CD4-positive, alpha-beta T cell treated with Interleukin-17A for 4 hours (primary cell): ENCODE results near the gene SMAD5.

Experiments
- DNase-seq: peaks from one replicate; pipeline ENCODE4 v3.0.0-alpha.2; 2020; ENCODE audit warnings: mixed read lengths

The SMAD5 gene

DNA sequence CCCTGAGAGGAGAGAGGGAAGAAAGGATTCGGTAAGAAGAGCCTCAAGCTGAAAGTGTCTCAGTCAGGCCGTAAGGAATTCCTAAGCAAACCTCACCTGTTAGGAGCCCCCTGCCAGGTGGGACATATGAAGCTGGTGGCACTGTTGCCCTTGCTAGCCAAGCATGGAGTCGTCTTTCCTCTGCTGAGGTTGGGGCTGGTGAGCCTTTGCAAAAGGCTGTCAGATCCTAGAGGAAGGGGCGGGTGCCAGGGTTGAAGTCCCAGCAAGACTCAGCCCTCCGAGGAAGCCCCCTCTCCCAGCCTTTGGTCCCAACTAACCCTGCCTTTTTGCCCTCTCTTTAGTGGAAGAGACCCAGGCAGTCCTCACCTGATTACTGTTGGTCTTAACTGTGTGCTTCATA lies 65.8 kb downstream of the SMAD5 start:
- no peak for DNase-seq

GRCh38 chr5:136199408-136199807 lies 66.8 kb downstream of the SMAD5 start:
- no peak for DNase-seq

DNA sequence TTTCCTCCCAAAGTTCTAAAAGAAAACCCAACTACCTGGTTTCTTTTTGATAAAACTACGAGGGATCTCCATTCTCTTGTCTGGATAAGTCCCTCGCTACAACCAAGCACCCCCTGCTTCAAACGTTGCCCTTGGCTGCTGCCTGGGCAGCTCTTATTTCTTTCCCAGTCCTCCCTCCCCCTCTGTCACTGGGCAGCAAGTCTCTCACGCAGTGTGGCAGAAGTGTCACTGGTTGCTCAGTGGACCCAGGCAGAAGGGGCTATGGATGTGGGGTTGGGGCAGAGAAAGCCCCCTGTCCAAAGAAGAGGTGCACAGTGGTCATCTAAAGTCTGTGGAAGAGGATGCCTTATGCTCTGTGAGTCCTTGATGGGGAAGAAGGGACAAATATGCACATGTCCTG lies 67.5 kb downstream of the SMAD5 start:
- no peak for DNase-seq

DNA sequence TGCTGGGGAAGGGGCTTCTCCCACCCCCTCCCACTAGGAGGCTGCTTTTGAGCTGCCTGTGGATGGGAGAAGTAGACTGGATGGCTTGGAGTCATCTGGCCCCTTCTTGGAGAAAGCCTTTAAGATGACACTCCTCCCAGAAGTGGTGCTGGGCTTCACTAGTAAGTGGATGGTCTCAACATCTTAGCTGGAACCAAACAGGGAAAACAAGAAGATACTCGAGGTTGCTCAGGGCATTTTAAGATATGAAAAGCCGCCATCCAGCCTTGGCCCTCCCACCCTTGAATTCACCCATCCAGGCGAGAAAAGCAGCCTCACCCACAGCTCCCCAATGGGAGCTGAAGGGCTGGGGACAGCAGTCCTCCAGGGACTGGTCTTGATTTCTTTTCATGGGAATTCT lies 68.1 kb downstream of the SMAD5 start:
- no peak for DNase-seq

DNA sequence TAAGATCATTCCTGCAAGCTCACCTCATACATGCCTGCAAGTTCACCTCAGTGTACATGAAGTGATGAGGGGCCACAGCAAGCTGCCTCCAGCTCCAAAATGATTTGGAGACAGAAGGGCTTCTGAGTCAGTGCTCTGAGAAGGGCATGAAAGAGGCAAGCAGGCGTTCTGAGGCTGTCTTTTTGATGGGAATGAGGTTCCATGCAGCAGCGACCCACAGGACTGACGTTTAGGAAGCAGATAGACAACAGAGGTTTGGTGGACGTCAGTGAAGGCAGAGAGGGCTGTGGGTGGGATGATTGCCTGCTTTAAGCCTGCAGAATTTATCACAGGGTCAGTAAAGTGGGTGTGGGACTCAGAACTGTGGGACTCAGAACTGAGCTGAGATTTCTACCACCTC lies 69.2 kb downstream of the SMAD5 start:
- no peak for DNase-seq

- no peak for DNase-seq
Measured at GRCh38 chr5:136202469-136203205, 70.0 kb downstream of the SMAD5 start.

- DNase-seq, result no peak
Measured at GRCh38 chr5:136203303-136203922, 70.8 kb downstream of the SMAD5 start.

- no peak for DNase-seq
Measured at GRCh38 chr5:136205061-136205702, 72.5 kb downstream of the SMAD5 start.

DNA sequence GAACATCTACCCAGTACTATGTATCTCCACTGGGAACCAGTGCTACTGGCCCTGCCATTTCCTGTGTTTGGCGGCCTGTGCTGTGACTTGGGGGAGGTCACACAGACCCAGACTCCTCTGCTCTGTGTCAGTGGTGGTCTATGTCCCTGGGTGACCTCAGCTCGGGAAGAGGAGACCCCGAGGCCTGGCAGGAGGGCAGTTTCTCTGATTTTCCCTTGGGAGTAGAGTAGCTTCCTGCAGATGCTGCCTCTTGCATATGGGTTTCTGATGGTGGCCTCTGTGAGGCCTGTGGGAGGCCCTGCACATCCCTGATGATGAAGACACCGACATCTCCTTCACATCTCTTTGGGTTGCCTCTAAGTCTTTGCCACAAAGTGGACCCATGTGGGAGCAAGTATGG lies 73.3 kb downstream of the SMAD5 start:
- DNase-seq, result no peak

- no peak for DNase-seq
Measured at GRCh38 chr5:136206361-136206760, 73.7 kb downstream of the SMAD5 start.

GRCh38 chr5:136207631-136208030 lies 75.0 kb downstream of the SMAD5 start:
- no peak for DNase-seq

GRCh38 chr5:136208916-136209315 lies 76.3 kb downstream of the SMAD5 start:
- DNase-seq, result no peak

GRCh38 chr5:136209346-136209910 lies 76.8 kb downstream of the SMAD5 start:
- no peak for DNase-seq

DNA sequence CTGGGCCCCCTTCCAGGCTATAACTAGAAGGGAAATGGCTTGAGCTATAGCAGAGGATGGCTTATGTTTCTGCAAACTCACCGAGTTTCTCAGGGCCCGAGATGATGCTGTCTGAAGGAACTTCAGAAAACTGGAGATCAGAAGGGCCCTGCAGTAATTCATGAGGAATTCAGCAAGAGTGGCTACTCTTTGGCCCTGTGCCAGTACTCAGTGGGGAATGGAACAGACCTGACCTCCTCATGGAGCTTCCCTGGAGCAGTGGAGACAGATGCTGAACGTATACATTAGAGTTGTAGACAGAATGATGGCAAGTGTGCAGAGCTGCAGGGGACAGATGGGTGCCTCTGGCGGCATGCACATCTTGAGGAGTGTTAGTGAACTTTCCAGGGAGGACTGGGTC lies 77.6 kb downstream of the SMAD5 start:
- no peak for DNase-seq

- DNase-seq, result no peak
Measured at GRCh38 chr5:136211282-136212040, 78.8 kb downstream of the SMAD5 start.

DNA sequence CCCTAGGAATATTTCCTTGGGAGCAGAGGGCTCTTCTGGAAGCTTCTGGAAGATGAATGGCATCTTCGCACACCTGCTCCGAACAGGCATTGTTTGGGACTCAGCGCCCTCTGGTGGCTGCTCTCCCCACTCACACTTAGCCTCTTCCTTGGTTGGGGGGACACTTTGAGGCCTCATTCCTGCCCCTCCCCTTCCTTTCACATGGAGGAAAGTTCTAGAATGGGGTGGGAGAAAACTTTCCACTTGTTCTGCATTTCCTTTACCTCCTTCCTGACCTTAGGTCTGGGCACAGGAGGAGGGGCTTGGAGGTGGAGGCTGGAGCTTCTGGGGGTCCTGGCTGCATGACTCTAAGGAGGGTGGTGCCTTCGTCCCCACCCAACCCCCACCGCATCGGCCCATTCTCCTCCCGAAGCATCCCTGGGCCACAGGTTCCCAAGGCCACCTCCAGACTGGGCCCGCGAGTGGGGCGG lies 79.6 kb downstream of the SMAD5 start:
- peak; percentile 57 for DNase-seq

GRCh38 chr5:136213919-136214493 lies 81.4 kb downstream of the SMAD5 start:
- no peak for DNase-seq

GRCh38 chr5:136215812-136216211 lies 83.2 kb downstream of the SMAD5 start:
- no peak for DNase-seq

DNA sequence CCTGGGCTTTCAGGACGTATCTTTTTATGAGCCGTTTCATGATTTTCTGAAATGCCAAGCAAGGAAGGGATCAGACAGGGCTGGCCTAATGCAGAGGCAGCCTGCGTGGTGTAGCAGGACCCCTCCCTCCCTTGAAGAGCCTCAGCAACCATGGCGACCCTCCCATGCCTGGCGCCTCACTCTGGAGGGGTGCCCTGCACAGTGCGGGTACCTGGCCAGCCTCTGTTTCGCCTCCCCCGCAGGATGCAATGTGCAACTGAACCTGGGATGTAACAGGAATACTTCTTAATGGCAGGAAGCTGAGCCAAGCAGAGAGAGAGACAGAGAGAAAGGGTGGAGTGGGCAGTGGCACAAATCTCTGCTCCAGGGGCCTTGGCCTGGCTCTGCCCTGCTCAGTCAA lies 83.6 kb downstream of the SMAD5 start:
- no peak for DNase-seq

- DNase-seq, result no peak
Measured at GRCh38 chr5:136221340-136221739, 88.7 kb downstream of the SMAD5 start.

GRCh38 chr5:136222580-136223235 lies 90.1 kb downstream of the SMAD5 start:
- no peak for DNase-seq

DNA sequence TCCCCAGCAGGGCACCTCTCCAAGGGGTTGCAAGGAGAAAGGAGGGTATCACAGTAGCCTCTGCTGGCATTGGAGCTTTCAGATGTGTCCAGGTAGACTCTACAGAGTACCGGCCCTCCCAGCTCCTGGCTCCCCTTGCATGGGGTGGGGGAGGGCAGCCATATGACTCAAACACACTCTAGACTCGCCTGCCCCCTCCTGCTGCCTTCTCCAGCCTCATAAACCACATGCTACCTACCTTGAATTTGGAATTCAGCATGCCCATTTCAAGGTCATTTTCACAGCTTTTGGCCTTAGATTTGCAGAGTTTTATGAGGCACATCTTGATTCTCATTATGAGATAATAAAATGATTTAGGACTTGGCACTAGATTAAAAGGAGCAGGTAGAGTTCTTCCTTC lies 93.2 kb downstream of the SMAD5 start:
- DNase-seq, result no peak
